Prostate gland (tissue), 2 donors: ENCODE measurements around the gene RAB40A.

Experiments used
- POLR2A ChIP-seq: fragments of 450-650 bp; IDR thresholded peaks from one replicate; pipeline ENCODE4 v1.6.1; 2016; ENCODE audit warnings: antibody characterized with exemption, mild to moderate bottlenecking
- POLR2AphosphoS5 ChIP-seq: sonication (generic); formaldehyde crosslinking; IDR thresholded peaks from one replicate; pipeline ENCODE4 v1.6.1; 2017; ENCODE audit warnings: antibody characterized with exemption
- TF ChIP-seq, protein P1 (sequence below), 4 experiments: fragments of 200-600 bp in 2 of 4; fragments of 450-650 bp in 2 of 4; sonication (generic) in 2 of 4; IDR thresholded peaks; 1 replicate in 3 of 4; 2 replicates in 1 of 4; pipeline ENCODE4 v1.5.1; 2016 to 2019; ENCODE audit warnings: antibody characterized with exemption in 4 of 4, mild to moderate bottlenecking in 2 of 4, moderate library complexity in 2 of 4

DNA sequence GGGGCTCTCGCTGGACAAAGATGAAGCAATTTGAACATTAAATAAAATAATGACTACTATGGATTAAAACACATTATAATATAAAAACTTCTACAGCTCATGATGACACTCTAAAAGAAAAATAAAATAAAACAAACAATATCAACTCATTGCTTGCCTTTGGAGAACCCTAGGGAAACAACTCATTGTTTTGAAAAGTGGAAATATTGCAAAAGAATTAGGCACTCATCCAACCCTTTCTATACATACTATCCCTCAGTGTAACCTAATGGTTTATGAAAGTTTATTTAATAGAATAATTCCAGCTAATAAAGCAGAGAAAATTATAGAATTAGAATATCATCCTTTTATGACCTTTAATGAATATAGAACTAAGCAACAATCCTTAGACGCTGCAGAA, 718 bp downstream of the RAB40A start:
- TF ChIP-seq POLR2AphosphoS5: no peak
- TF ChIP-seq, protein P1, sequence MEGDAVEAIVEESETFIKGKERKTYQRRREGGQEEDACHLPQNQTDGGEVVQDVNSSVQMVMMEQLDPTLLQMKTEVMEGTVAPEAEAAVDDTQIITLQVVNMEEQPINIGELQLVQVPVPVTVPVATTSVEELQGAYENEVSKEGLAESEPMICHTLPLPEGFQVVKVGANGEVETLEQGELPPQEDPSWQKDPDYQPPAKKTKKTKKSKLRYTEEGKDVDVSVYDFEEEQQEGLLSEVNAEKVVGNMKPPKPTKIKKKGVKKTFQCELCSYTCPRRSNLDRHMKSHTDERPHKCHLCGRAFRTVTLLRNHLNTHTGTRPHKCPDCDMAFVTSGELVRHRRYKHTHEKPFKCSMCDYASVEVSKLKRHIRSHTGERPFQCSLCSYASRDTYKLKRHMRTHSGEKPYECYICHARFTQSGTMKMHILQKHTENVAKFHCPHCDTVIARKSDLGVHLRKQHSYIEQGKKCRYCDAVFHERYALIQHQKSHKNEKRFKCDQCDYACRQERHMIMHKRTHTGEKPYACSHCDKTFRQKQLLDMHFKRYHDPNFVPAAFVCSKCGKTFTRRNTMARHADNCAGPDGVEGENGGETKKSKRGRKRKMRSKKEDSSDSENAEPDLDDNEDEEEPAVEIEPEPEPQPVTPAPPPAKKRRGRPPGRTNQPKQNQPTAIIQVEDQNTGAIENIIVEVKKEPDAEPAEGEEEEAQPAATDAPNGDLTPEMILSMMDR (IDR thresholded peaks at IDR 0.05): no peak
- no peak for TF ChIP-seq POLR2A
